Activated T-cell treated with anti-CD3 and anti-CD28 coated beads, Interleukin-2, amount 50 U/mL, for 4 hours (primary cell): Measurements from ENCODE around the gene DHRS4L2. TPM values are rescaled to one million over a fixed set of nuclear protein-coding genes. Genes with fewer than 3 reads are reported as not detected.
"Not testable (repeated sequence)": the region's sequence is repeated elsewhere in the genome, so short reads cannot be mapped to it uniquely, and the experiment has no call there.

ENCODE experiments used
- ATAC-seq, 2 donors: fragments of 200-7000 bp; cut with Tn5 transposase; one replicate each; pipeline ENCODE4 v1.10.0; 2021
- DNase-seq: peaks from one replicate; pipeline ENCODE4 v3.0.0-alpha.2; 2020
- H3K27me3 Mint-ChIP-seq: one replicate; pipeline ENCODE4 v1.8.0; 2021; ENCODE audit warnings: low read depth, mixed read lengths
- H3K36me3 Mint-ChIP-seq: one replicate; pipeline ENCODE4 v1.8.0; 2022; ENCODE audit warnings: mixed read lengths; ENCODE audit not compliant: insufficient read depth
- H3K4me1 Mint-ChIP-seq: one replicate; pipeline ENCODE4 v1.8.0; 2021; ENCODE audit warnings: low read depth, mixed read lengths
- H3K4me3 Mint-ChIP-seq: one replicate; pipeline ENCODE4 v1.8.0; 2021; ENCODE audit warnings: mild to moderate bottlenecking, moderate library complexity, mixed read lengths
- H3K9me3 Mint-ChIP-seq: one replicate; pipeline ENCODE4 v1.8.0; 2021; ENCODE audit warnings: mixed read lengths
- total RNA-seq, 3 donors: library from RNA; stranded (reverse); gene quantifications; one replicate each; pipeline ENCODE4 v1.2.1, GENCODE V29; 2021

Gene DHRS4L2
- total RNA-seq, 3 donors from 2014 or later: 10.8 to 15.9 (median 12.5) TPM

DNA sequence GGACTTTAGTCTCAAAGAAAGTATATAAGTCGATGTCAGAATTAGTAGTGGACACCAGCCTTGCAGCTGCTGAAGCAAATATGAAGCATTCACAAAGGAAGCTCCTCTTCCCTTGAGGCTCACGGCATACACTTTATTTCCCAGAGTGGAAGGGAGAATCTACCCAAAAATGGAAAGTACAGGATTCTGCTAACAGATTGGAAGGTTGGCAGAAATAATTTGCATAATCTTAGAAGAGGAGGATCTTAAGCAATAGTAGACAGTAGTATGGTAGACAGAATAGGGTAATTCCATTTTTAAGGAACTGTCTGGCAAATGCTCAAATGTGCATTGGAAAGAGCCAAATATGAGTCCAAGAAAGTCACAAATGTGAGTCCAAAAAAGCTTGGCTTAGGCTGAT, 32.9 kb upstream of the DHRS4L2 start:
- H3K4me3 Mint-ChIP-seq, DNase-seq, ATAC-seq, H3K9me3 Mint-ChIP-seq, H3K27me3 Mint-ChIP-seq: not testable (repeated sequence)
- Mint-ChIP-seq H3K36me3 (peaks cover 13% of the 10 kb centered on the region), H3K4me1 (peaks cover 25% of the 10 kb centered on the region)

- H3K4me3 Mint-ChIP-seq, ATAC-seq, H3K27me3 Mint-ChIP-seq, H3K9me3 Mint-ChIP-seq, DNase-seq, H3K4me1 Mint-ChIP-seq: not testable (repeated sequence)
- H3K36me3 Mint-ChIP-seq: peaks cover 13% of the 10 kb centered on the region
Measured at GRCh38 chr14:23957913-23958569, 30.7 kb upstream of the DHRS4L2 start.

DNA sequence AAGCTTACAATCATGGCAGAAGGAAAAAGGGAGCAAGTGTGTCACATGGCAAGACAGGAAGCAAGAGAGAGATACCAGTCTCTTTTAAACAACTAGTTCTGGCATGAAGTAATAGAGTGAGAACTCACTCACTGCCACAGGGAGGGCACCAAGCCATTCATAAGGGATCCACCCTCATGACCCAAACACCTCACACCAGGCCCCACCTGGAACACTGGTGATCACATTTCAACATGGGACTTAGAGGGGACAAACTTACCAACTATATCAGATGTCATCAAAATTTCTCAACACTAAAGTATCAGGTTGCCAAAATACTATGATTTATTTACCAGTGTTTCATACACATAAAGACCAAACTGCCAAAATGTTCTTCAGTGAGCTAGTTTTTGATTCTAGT, 27.8 kb upstream of the DHRS4L2 start:
- not testable (repeated sequence) for H3K27me3 Mint-ChIP-seq, H3K4me3 Mint-ChIP-seq, DNase-seq, ATAC-seq, H3K36me3 Mint-ChIP-seq, H3K9me3 Mint-ChIP-seq, H3K4me1 Mint-ChIP-seq

GRCh38 chr14:23961704-23962103, 27.0 kb upstream of the DHRS4L2 start:
- H3K36me3 Mint-ChIP-seq, H3K9me3 Mint-ChIP-seq, H3K4me3 Mint-ChIP-seq, ATAC-seq, H3K27me3 Mint-ChIP-seq, H3K4me1 Mint-ChIP-seq, DNase-seq: not testable (repeated sequence)

GRCh38 chr14:23969130-23969480, 19.6 kb upstream of the DHRS4L2 start:
- H3K4me3 Mint-ChIP-seq, H3K9me3 Mint-ChIP-seq, H3K4me1 Mint-ChIP-seq, ATAC-seq, DNase-seq, H3K27me3 Mint-ChIP-seq, H3K36me3 Mint-ChIP-seq: not testable (repeated sequence)

DNA sequence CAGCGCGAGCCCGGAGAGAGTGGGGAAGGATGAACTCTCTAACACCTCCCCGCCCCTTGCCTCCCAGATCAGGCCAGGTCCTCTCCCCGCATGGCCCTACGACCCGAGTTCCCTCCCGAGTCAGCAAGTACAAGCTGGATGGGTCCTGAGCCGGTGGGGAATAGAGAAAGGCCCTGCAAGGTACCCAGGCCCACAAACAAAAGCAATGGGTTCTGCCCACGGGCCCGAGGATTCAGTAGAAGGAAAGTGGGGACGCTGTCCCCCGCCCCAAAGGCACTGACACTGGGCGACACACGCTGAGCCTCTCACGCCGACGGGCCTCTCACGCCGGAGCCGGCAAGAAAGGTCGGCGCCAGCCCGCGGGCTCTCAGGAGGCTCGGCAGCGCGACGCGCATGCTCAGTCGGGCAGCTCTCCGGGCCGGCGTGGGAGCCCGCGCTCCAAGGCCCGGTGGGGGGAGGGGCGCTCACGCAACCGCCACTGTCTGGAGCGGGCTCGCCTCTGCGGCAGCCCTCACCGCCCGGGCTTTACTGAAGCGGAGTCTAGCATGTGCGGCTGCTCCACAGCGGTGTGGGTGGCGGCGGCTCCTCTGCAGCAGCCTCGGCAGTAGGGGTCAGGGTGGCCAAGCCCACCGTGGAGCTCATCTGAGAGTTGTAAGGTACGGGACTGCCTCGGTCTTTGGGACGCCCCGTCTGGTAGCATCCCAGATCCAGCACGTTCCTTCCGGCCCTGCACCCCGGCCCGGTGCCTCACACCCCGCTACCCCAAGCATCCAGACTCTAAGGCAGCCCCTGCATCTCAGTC, 19.0 kb upstream of the DHRS4L2 start:
- not testable (repeated sequence) for H3K27me3 Mint-ChIP-seq, H3K9me3 Mint-ChIP-seq, H3K36me3 Mint-ChIP-seq, H3K4me1 Mint-ChIP-seq
- ATAC-seq (peak; percentile 93), DNase-seq (peak; percentile 51)
- H3K4me3 Mint-ChIP-seq: peak overlapping the region; percentile 46

GRCh38 chr14:23970283-23970659, 18.5 kb upstream of the DHRS4L2 start:
- not testable (repeated sequence) for H3K9me3 Mint-ChIP-seq, H3K36me3 Mint-ChIP-seq, H3K4me3 Mint-ChIP-seq, H3K4me1 Mint-ChIP-seq, DNase-seq, H3K27me3 Mint-ChIP-seq
- peak in 1 of 2 donors; percentile 20 for ATAC-seq

DNA sequence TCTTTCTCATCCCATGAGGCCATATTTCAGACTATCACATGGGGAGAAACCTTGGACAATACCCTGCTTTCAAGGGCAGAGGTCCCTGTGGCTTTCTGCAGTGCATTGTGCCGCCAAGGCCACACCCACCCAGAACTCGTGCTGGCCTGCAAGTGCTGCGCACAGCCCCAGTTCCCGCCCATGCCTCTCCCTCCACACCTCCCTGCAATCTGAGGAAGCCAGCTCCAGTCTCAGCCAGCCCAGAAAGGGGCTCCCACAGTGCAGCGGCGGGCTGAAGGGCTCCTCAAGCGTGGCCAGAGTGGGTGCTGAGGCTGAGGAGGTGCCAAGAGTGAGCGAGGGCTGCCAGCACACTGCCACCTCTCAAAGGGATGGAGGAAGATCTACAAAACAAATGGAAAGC, 15.6 kb upstream of the DHRS4L2 start:
- not testable (repeated sequence) for H3K36me3 Mint-ChIP-seq, H3K27me3 Mint-ChIP-seq, H3K4me1 Mint-ChIP-seq, DNase-seq, H3K9me3 Mint-ChIP-seq, H3K4me3 Mint-ChIP-seq, ATAC-seq

DNA sequence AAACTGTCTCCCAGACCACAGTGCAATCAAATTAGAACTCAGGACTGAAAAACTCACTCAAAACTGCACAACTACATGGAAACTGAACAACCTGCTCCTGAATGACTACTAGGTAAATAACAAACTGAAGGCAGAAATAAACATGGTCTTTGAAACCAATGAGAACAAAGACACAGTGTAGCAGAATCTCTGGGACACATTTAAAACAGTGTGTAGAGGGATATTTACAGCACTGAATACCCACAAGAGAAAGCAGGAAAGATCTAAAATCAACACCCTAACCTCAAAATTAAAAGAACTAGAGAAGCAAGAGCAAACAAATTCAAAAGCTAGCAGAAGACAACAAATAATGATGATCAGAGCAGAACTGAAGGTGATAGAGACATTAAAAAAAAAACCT, 14.7 kb upstream of the DHRS4L2 start:
- H3K4me3 Mint-ChIP-seq, ATAC-seq, DNase-seq, H3K27me3 Mint-ChIP-seq, H3K4me1 Mint-ChIP-seq, H3K9me3 Mint-ChIP-seq, H3K36me3 Mint-ChIP-seq: not testable (repeated sequence)

DNA sequence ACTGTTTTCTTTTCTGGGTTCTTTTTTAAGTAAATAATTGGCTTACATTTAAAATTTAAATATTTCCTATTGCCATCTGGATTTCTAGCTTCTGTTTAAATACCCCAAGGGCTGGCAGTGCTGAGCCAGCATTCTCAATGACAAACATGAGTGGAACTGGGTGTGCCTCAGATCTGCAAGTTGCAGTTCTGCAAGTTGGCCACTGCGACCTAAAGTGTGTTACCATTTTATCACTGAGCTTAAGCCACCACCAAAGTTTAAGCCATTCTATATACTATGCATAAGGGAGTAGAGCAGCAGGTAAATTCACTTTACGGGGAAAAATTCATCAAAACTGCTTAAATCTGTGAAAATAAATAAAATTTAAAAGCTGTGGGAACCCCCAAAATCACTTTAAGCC, 11.5 kb upstream of the DHRS4L2 start:
- H3K9me3 Mint-ChIP-seq: not testable (repeated sequence)

GRCh38 chr14:23981951-23982813, 6.5 kb upstream of the DHRS4L2 start:
- not testable (repeated sequence) for H3K27me3 Mint-ChIP-seq, H3K4me3 Mint-ChIP-seq, H3K36me3 Mint-ChIP-seq, H3K4me1 Mint-ChIP-seq, DNase-seq, ATAC-seq, H3K9me3 Mint-ChIP-seq

More for the DNA sequence above, 11.5 kb upstream of the DHRS4L2 start:
- H3K27me3 Mint-ChIP-seq, DNase-seq, H3K4me3 Mint-ChIP-seq, H3K36me3 Mint-ChIP-seq, H3K4me1 Mint-ChIP-seq: not testable (repeated sequence)
- ATAC-seq: peak; percentile 58 to 63

DNA sequence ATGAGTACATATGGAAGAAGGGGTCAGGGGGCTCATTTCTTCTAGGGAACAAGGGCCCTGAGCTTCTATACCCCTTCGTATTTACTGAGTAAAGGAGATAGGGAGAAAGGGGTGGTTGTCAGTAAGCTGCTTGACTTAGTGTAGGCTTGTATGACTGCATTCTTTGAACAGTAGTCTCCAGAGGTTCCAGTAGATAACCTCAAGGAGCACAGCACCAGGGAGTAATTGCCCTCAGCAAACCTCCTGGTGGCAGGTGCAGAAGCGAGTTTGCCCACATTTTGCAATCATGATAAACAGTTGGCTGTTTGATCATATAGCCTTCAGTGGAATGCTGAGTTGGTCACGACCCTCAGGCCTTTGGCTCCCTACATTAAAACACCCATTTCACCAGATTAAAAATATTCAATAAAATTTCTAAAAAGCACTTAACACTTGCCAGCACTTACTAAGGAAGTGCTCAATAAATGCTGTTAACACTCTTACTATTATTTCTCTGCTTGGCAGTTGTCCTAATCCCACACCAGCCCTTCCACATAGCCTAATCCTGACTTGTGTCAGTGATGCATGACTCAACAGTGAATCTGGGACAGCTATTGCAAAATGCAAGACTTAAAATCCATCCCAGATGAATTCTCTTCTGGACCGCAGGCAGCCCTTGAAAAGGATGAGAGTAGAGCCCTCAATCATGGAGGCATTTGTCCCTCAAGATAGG, 3.7 kb upstream of the DHRS4L2 start:
- H3K4me1 Mint-ChIP-seq: peaks cover 22% of the 10 kb centered on the region
- no peaks in the 10 kb centered on the region for H3K9me3 Mint-ChIP-seq
- H3K4me3 Mint-ChIP-seq: no peak overlapping the region
- no peaks in the 10 kb centered on the region for H3K27me3 Mint-ChIP-seq
- peaks cover 5% of the 10 kb centered on the region for H3K36me3 Mint-ChIP-seq
- DNase-seq (no peak), ATAC-seq (no peak)

DNA sequence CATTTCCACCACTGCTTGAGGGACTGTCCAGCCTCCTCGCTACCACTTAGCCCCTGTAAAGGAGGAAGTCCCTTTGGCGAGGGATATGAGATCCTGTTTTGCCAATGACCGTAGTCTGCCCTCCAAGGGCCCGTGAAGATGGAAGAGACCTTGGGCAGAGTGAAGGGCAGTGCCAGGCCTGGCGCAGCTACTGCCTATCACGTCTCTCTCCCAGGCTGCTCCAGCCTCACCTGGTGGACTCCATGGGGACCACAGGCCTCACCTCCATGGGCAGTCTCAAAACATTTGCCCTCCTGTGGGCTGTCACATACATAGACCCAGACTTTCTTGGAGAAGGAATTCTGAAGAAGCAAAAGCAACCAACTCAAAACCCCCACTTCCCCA, 514 bp upstream of the DHRS4L2 start:
- Mint-ChIP-seq H3K4me1 (peaks cover 22% of the 10 kb centered on the region), H3K4me3 (peak overlapping the region; percentile 72)
- not testable (repeated sequence) for DNase-seq, H3K9me3 Mint-ChIP-seq, H3K36me3 Mint-ChIP-seq, H3K27me3 Mint-ChIP-seq
- ATAC-seq: peak; percentile 8

DNA sequence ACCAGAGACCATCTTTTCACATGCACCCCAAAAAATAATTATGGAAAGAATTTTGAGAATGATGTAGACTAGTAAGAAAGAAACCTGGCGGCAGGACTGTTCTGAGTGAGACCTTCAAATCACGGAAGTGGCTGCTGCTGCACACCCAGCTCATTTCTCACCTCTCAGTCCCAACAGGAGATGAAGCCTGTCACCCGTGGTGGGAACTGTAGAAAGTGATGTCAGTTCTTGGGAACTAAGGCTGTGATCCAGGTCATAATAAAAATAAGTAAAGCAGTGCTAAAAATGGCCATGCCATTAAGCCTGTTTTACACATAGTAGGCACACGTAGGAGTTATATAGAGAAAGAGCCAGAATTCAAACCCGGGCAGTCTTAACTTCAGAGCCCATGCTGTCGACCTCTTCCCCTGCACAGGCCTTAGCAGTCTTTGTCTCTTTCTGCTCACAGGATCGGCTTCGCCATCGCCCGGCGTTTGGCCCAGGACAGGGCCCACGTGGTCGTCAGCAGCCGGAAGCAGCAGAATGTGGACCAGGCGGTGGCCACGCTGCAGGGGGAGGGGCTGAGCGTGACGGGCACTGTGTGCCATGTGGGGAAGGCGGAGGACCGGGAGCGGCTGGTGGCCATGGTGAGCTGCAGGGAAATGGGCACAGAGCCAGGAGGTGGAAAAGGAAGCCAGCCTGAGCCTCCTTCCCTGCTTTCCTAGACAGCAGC, 1.2 kb downstream of the DHRS4L2 start:
- not testable (repeated sequence) for DNase-seq, H3K27me3 Mint-ChIP-seq, H3K36me3 Mint-ChIP-seq, ATAC-seq, H3K9me3 Mint-ChIP-seq
- Mint-ChIP-seq H3K4me1 (peaks cover 22% of the 10 kb centered on the region), H3K4me3 (peak overlapping the region; percentile 79)
